GM21526 (cell line): ENCODE measurements around the gene ZBTB17.
"Not testable (repeated sequence)": the region's sequence is repeated elsewhere in the genome, so short reads cannot be mapped to it uniquely, and the experiment has no call there.

Source experiments
- ATAC-seq: cut with Tn5 transposase; IDR thresholded peaks from one replicate; pipeline ENCODE4 v1.9.1; 2021; ENCODE audit warnings: moderate library complexity; ENCODE audit not compliant: unreplicated experiment, low FRiP score

ZBTB17 gene

GRCh38 chr1:15991427-15992186 is 15.7 kb upstream of the ZBTB17 start:
- ATAC-seq, result no peak

GRCh38 chr1:15989776-15990175 is 13.9 kb upstream of the ZBTB17 start:
- ATAC-seq, result no peak

- no peak for ATAC-seq
These were observed 13.2 kb upstream of the ZBTB17 start for GRCh38 chr1:15988856-15989736.

- no peak for ATAC-seq
These were observed 9.9 kb upstream of the ZBTB17 start for GRCh38 chr1:15985611-15986297.

GRCh38 chr1:15983275-15983674 is 7.4 kb upstream of the ZBTB17 start:
- ATAC-seq, result no peak

GRCh38 chr1:15981679-15982078 is 5.8 kb upstream of the ZBTB17 start:
- no peak for ATAC-seq

GRCh38 chr1:15977947-15978346 is 2.0 kb upstream of the ZBTB17 start:
- not testable (repeated sequence) for ATAC-seq

- peak; percentile 48 for ATAC-seq
These were observed 520 bp downstream of the ZBTB17 start for GRCh38 chr1:15975358-15975804.

- ATAC-seq, result peak; percentile 33
These were observed 1.0 kb downstream of the ZBTB17 start for GRCh38 chr1:15974855-15975254.

GRCh38 chr1:15973772-15974171 is 2.1 kb downstream of the ZBTB17 start:
- ATAC-seq, result no peak

GRCh38 chr1:15972409-15972808 is 3.5 kb downstream of the ZBTB17 start:
- no peak for ATAC-seq

GRCh38 chr1:15970911-15971310 is 5.0 kb downstream of the ZBTB17 start:
- ATAC-seq, result no peak

- no peak for ATAC-seq
These were observed 6.5 kb downstream of the ZBTB17 start for GRCh38 chr1:15969321-15969880.

- no peak for ATAC-seq
These were observed 7.7 kb downstream of the ZBTB17 start for GRCh38 chr1:15968172-15968571.

GRCh38 chr1:15966956-15967344 is 9.0 kb downstream of the ZBTB17 start:
- no peak for ATAC-seq

GRCh38 chr1:15966081-15966955 is 9.6 kb downstream of the ZBTB17 start:
- ATAC-seq, result peak; percentile 57

GRCh38 chr1:15965228-15965767 is 10.6 kb downstream of the ZBTB17 start:
- no peak for ATAC-seq

GRCh38 chr1:15963968-15964648 is 11.8 kb downstream of the ZBTB17 start:
- ATAC-seq, result no peak
